HEK293T (cell line): Measurements from ENCODE around the gene KRTAP23-1.

Source experiments
- ARNT ChIP-seq: fragments of 450-650 bp; IDR thresholded peaks from 2 replicates; pipeline ENCODE4 v1.6.1; 2017; ENCODE audit warnings: mild to moderate bottlenecking
- BHLHE40 ChIP-seq: fragments of 450-650 bp; IDR thresholded peaks from 2 replicates; pipeline ENCODE4 v1.6.1; 2016; ENCODE audit warnings: mild to moderate bottlenecking, moderate library complexity, borderline replicate concordance
- ELF4 ChIP-seq: fragments of 450-650 bp; IDR thresholded peaks from 2 replicates; pipeline ENCODE4 v1.6.1; 2017; ENCODE audit warnings: antibody characterized with exemption
- FOXA1 ChIP-seq: fragments of 450-650 bp; IDR thresholded peaks from 2 replicates; pipeline ENCODE4 v1.6.1; 2016; ENCODE audit warnings: mild to moderate bottlenecking
- FOXK2 ChIP-seq: fragments of 450-650 bp; IDR thresholded peaks from 2 replicates; pipeline ENCODE4 v1.6.1; 2016; ENCODE audit warnings: mild to moderate bottlenecking
- FOXM1 ChIP-seq: fragments of 450-650 bp; IDR thresholded peaks from 2 replicates; pipeline ENCODE4 v1.6.1; 2017; ENCODE audit warnings: mild to moderate bottlenecking, borderline replicate concordance
- HDGF ChIP-seq: fragments of 450-650 bp; IDR thresholded peaks from 2 replicates; pipeline ENCODE4 v1.6.1; 2017; ENCODE audit warnings: antibody characterized with exemption, borderline replicate concordance
- LEF1 ChIP-seq: fragments of 450-650 bp; IDR thresholded peaks from 2 replicates; pipeline ENCODE4 v1.6.1; 2017; ENCODE audit warnings: mild to moderate bottlenecking, borderline replicate concordance
- NFRKB ChIP-seq: fragments of 450-650 bp; IDR thresholded peaks from 2 replicates; pipeline ENCODE4 v1.6.1; 2016; ENCODE audit warnings: mild to moderate bottlenecking, moderate library complexity
- SP1 ChIP-seq: fragments of 450-650 bp; IDR thresholded peaks from 2 replicates; pipeline ENCODE4 v1.6.1; 2017
- SUZ12 ChIP-seq: fragments of 450-650 bp; IDR thresholded peaks from 2 replicates; pipeline ENCODE4 v1.6.1; 2016; ENCODE audit warnings: mild to moderate bottlenecking
- TARDBP ChIP-seq: fragments of 450-650 bp; IDR thresholded peaks from 2 replicates; pipeline ENCODE4 v1.6.1; 2016

DNA sequence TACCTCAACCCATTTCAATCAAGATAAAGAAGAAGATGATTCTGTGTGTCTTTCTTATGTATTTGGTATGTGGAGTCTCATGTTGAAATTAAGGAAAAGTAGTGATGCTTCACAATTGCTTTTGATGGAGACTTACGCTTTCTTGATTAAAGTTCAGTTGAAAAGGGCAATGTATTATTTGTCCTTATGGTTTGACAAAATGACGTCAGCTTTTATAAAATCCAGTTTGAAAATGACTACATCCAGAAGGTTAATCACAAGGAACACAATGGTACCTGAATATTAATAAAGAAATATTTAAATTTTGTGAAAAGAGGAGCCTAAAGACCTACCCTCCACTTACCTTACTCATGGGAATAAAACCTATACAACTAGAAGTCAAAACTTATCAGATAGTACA lies 32.7 kb downstream of the KRTAP23-1 start:
- TF ChIP-seq SUZ12 (no peak), FOXM1 (no peak), ELF4 (no peak), FOXA1 (no peak), FOXK2 (no peak), SP1 (no peak), TARDBP (no peak), HDGF (no peak), NFRKB (no peak), ARNT (no peak), LEF1 (no peak), BHLHE40 (no peak)
